Retinal pigment epithelial cell (primary cell): ENCODE data around the gene ZNF526.
"Not testable (repeated sequence)": the region's sequence is repeated elsewhere in the genome, so short reads cannot be mapped to it uniquely, and the experiment has no call there.

Experiments
- DNase-seq: peaks from one replicate; pipeline ENCODE4 v3.0.0-alpha.2; 2010; ENCODE audit warnings: low read depth
- H3K4me3 ChIP-seq: 2 replicates; pipeline ENCODE4 v1.5.1; 2011; ENCODE audit warnings: mild to moderate bottlenecking, low read length, control low read depth, moderate library complexity
- TF ChIP-seq, protein P1 (sequence below): conservative IDR thresholded peaks from 2 replicates; pipeline ENCODE4 v1.5.1; 2011; ENCODE audit warnings: low read depth, low read length, control low read depth, inconsistent platforms

Gene ZNF526

DNA sequence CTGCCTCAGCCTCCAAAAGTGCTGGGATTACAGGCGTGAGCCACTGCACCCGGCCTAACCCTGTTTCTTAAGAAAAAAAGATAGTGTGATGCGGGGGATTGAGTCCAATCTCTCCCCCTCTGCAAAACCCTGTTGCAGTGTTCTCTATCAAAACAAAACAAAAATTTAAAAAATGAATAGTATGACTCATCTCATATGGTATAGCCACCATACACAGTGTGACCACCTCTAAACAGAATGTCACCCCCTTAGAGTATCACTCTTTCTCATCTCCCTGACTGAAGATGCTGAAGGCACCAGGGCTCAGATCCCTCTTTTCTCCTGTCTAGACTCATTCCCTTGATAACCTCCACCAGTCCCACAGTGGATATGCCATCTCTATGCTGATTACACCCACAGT is 41.7 kb downstream of the ZNF526 start:
- TF ChIP-seq, protein P1, sequence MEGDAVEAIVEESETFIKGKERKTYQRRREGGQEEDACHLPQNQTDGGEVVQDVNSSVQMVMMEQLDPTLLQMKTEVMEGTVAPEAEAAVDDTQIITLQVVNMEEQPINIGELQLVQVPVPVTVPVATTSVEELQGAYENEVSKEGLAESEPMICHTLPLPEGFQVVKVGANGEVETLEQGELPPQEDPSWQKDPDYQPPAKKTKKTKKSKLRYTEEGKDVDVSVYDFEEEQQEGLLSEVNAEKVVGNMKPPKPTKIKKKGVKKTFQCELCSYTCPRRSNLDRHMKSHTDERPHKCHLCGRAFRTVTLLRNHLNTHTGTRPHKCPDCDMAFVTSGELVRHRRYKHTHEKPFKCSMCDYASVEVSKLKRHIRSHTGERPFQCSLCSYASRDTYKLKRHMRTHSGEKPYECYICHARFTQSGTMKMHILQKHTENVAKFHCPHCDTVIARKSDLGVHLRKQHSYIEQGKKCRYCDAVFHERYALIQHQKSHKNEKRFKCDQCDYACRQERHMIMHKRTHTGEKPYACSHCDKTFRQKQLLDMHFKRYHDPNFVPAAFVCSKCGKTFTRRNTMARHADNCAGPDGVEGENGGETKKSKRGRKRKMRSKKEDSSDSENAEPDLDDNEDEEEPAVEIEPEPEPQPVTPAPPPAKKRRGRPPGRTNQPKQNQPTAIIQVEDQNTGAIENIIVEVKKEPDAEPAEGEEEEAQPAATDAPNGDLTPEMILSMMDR: no peak
- H3K4me3 ChIP-seq: no peak overlapping the region
- no peak for DNase-seq

DNA sequence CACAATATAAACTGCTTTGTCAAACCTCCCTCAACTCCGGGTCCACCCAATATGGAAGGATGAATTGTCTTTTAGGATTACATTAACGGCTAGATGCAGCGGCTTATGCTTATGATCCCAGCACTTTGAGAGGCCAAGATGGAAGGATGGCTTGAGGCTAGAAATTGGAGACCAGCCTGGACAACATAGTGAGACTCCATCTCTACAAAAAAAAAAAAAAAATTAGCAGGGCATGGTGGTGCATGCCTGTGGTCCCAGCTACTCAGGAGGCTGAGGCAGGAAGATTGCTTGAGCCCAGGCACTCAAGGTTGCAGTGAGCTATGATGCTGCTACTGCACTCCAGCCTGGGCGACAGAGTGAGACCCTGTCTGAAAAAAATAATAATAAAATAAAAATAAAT is 46.0 kb downstream of the ZNF526 start:
- not testable (repeated sequence) for H3K4me3 ChIP-seq, DNase-seq

DNA sequence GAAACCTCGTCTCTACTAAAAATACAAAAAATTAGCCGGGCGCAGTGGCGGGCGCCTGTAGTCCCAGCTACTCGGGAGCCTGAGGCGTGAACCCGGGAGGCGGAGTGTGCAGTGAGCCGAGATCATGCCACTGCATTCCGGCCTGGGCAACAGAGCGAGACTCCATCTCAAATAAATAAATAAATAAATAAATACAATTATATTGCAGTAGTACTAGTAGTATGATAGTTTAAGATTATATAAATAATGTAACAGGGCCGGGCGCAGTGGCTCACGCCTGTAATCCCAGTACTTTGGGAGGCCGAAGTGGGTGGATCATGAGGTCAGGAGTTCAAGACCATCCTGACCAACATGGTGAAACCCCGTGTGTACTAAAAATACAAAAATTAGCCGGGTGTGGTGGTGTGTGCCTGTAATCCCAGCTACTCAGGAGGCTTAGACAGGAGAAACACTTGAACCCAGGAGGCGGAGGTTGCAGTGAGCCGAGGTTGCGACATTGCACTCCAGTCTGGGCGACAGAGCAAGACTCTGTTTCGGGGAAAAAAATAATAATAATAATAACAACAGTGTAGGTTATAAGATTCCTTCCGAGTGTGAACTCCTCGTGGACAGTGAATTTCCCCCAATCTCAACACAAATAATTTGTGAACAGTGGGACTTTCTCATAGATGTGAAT is 47.0 kb downstream of the ZNF526 start:
- not testable (repeated sequence) for H3K4me3 ChIP-seq, DNase-seq

DNA sequence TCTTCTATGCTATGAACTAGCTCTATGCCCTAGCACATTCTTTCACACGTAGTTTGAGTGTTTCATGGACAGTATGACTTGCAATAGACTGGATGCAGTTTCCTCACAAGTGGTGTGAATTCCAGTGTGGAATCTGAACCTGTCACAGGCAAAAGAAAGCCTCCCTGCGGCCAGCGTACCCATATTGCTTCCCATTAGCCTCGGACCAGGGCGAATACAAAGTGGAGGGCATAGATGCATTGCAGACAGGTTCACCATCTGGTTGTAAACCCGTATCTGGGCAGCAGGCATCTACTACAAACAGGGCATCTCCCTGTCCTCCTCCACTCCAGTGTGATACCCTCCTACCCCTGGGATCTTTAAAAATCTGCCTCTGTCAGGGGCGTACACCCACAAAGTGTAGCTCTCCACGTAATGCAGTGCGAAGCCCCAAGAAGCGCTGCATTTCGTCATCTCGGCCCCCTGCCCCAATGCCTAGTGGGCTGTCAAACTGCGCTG is 47.6 kb downstream of the ZNF526 start:
- TF ChIP-seq, protein P1: no peak
- DNase-seq: no peak
- H3K4me3 ChIP-seq: peak overlapping the region; percentile 69

DNA sequence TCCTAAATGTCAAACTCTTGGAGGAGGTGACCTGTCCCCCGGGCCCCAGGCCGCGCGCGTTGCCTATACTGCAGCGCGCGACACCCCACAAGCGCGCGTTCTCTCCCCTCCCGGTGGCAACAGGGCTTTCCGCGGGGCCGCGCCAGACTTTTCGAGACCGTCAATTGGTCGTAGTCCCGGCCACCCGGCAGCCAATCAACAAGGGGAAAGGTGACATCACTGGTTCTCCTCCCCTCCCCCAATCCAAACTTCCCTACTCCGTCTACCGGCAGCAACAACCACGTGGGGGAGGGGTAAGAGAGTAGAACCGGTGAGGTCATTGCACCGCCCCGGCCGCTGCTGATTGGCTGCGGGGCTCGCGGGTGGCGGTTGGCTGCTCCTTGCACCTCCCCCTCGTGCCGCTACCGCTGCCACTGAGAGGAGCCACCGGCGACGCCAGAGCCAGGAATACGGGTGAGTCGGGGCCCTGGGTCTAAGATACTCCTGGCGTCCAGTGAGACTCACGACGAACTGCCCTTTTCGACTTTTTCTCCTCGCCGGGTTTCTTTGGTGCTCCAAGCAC is 48.1 kb downstream of the ZNF526 start:
- peak overlapping the region; percentile 69 for H3K4me3 ChIP-seq
- TF ChIP-seq, protein P1: no peak
- DNase-seq: peak; percentile 98

DNA sequence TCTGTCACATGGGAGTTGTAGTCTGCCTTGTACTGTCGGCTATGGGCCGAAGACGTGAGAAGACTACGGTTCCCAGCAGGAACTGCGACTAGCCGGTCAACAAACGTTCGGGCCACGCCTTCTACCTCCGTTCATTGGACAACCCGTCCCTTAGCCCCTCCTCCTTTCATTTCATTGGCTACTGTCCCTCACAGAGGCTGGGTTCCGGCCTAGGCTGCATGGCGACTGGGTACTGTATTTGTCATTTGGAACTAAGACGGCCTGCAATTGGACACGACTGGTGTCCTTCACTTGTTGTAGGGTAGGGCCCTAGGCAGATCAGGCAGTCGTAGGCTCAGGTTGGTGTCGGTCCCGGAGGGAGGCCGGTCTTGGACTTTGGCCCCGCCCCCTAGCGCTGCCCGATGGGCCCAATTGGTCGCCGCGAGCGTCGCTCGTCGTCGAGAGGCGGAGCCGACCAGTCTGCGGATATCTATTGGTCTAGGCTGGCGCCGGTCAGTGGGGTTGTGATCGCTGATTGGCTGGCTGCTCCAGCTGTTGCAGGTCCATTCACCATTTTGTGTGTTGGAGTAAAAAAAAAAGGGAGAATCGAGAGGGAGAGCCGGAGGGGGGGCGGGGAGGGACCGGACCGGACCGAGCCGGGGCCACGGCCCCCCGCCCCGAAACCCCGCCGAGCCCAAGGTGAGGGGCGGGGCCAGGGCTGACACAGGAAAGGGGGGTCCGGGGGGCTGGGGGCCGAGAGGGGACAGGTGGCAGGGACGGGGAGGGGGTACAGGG is 48.8 kb downstream of the ZNF526 start, which contains the start of gene CIC:
Gene CIC, plus strand, starts transcription at position 549 of the 774 bp plus-strand sequence. CDS start 2,532 bp downstream, outside the sequence.
- TF ChIP-seq, protein P1: no peak
- peak; percentile 100 for DNase-seq
- H3K4me3 ChIP-seq: peak within 1 kb of the TSS; percentile 77

DNA sequence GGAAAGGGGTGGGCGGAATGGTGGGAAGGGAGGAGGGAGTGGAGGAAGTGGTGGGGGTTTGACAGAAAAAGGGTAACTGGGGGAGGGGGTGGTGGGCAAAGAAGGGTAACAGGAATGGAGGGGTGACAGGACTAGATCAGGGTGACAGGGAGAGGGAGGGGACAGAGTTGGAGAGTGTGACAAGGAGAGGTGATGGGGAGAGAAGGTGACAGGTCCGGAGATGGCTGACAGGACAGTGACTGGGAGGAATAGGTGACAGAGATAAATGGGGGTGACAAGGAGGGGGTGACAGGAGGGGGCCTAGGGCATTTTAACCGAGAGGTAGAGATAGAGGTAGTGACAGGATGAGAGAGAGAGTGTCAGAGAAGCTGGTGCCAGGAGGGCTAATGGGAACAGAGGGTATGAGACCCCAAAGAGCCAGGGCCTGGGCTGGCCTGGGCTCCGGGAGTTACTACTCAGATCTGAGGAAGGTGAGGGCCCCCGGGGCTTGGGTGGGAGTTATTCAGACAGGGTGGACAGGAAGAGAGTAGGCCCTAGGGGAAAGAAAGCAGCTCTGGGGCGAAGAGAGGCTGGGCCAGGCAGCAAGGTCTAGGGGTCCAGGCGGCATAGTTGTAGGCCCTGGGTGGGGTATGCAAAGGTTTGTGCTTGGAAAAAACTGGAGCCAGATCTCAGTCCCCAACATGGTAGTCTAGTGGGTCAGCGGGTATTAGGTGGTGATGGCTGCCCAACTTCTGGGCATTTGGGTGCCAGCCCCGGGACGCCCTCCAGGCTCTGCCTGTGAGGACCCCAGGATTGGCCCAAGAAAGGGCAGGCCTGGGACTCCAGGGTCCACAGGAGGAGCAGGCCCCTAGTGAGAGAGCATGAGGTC is 49.6 kb downstream of the ZNF526 start:
- TF ChIP-seq, protein P1: no peak
- H3K4me3 ChIP-seq: peak overlapping the region; percentile 77
- no peak for DNase-seq
